ENCODE measurements around the gene TNFSF13B.

DNA sequence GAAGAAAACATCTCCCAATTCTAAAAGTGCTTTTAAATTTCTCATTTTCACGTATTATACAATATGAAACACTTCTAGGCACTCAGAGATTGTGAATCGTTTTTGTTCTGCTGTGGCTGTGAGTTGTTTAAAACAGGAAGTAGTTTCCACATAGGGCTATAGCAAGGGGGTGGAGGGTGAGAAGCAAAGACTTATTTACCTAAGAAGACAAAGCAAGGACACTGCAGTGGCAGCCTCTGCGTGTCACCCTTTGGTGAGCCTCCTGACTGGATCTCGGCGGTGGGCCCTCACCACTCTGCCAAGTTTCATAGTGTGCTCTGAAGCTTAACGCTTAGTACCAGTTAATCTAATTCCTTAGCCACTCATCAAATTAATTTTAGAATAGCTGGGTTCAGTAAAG, 56.8 kb downstream of the TNFSF13B start:
- TF ChIP-seq POLR2A (IDR thresholded peaks at IDR 0.05): no peak
- TF ChIP-seq, protein P1, sequence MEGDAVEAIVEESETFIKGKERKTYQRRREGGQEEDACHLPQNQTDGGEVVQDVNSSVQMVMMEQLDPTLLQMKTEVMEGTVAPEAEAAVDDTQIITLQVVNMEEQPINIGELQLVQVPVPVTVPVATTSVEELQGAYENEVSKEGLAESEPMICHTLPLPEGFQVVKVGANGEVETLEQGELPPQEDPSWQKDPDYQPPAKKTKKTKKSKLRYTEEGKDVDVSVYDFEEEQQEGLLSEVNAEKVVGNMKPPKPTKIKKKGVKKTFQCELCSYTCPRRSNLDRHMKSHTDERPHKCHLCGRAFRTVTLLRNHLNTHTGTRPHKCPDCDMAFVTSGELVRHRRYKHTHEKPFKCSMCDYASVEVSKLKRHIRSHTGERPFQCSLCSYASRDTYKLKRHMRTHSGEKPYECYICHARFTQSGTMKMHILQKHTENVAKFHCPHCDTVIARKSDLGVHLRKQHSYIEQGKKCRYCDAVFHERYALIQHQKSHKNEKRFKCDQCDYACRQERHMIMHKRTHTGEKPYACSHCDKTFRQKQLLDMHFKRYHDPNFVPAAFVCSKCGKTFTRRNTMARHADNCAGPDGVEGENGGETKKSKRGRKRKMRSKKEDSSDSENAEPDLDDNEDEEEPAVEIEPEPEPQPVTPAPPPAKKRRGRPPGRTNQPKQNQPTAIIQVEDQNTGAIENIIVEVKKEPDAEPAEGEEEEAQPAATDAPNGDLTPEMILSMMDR (IDR thresholded peaks at IDR 0.05): no peak
